ENCODE data around the gene RPS21. TPM values are rescaled to one million over a fixed set of nuclear protein-coding genes. Genes with fewer than 3 reads are reported as not detected.

RPS21 gene
- total and polyA plus RNA-seq, 2 of the 13 experiments (the other 11 are each of a cell fraction or from before 2014, with no cell fraction given) = 2,647 to 11,063 TPM

- TF ChIP-seq NR2F1 (CRISPR knock-in tag; IDR thresholded peaks at IDR 0.05) (no peak), NCOA5 (CRISPR knock-in tag; IDR thresholded peaks at IDR 0.05) (no peak), ZNF30 (CRISPR knock-in tag; IDR thresholded peaks at IDR 0.05) (0 out of 2 replicates have a peak, but pooled peaks have one; percentile 8)
- TF ChIP-seq, protein P1, sequence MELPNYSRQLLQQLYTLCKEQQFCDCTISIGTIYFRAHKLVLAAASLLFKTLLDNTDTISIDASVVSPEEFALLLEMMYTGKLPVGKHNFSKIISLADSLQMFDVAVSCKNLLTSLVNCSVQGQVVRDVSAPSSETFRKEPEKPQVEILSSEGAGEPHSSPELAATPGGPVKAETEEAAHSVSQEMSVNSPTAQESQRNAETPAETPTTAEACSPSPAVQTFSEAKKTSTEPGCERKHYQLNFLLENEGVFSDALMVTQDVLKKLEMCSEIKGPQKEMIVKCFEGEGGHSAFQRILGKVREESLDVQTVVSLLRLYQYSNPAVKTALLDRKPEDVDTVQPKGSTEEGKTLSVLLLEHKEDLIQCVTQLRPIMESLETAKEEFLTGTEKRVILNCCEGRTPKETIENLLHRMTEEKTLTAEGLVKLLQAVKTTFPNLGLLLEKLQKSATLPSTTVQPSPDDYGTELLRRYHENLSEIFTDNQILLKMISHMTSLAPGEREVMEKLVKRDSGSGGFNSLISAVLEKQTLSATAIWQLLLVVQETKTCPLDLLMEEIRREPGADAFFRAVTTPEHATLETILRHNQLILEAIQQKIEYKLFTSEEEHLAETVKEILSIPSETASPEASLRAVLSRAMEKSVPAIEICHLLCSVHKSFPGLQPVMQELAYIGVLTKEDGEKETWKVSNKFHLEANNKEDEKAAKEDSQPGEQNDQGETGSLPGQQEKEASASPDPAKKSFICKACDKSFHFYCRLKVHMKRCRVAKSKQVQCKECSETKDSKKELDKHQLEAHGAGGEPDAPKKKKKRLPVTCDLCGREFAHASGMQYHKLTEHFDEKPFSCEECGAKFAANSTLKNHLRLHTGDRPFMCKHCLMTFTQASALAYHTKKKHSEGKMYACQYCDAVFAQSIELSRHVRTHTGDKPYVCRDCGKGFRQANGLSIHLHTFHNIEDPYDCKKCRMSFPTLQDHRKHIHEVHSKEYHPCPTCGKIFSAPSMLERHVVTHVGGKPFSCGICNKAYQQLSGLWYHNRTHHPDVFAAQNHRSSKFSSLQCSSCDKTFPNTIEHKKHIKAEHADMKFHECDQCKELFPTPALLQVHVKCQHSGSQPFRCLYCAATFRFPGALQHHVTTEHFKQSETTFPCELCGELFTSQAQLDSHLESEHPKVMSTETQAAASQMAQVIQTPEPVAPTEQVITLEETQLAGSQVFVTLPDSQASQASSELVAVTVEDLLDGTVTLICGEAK (IDR thresholded peaks at IDR 0.05) = no peak
- TF ChIP-seq, protein P1 (CRISPR knock-in tag; IDR thresholded peaks at IDR 0.05) = no peak; the same call in 1 of the 2 replicates
Measured at GRCh38 chr20:62404761-62405107, 17.8 kb downstream of the RPS21 start (continued).

All from HepG2 (cell line).